HepG2 (cell line): ENCODE results near the gene KIAA0232. TPM values are rescaled to one million over a fixed set of nuclear protein-coding genes. Genes with fewer than 3 reads are reported as not detected.

Experiments
- GMEB1 ChIP-seq: sonication (generic); formaldehyde crosslinking; IDR thresholded peaks from 2 replicates; pipeline ENCODE4 v1.5.1; 2020; ENCODE audit warnings: missing genetic modification reagents, mild to moderate bottlenecking, borderline replicate concordance
- HNRNPUL1 ChIP-seq: fragments of 200-400 bp; formaldehyde crosslinking; IDR thresholded peaks from 2 replicates; pipeline ENCODE4 v1.6.1; 2017; ENCODE audit warnings: low read depth, mild to moderate bottlenecking, low read length, moderate library complexity
- KMT2B ChIP-seq: IDR thresholded peaks from 2 replicates; pipeline ENCODE4 v1.6.1; 2016; ENCODE audit warnings: missing genetic modification reagents, missing compliant biosample characterization
- SNAPC5 ChIP-seq: sonication (generic); formaldehyde crosslinking; IDR thresholded peaks from 2 replicates; pipeline ENCODE4 v1.8.1; 2023; ENCODE audit warnings: mild to moderate bottlenecking, missing genetic modification reagents, borderline replicate concordance
- SP5 ChIP-seq: IDR thresholded peaks from 2 replicates; pipeline ENCODE4 v1.6.1; 2016; ENCODE audit warnings: low read depth, borderline replicate concordance
- TBX3 ChIP-seq: fragments of 450-650 bp; IDR thresholded peaks from 2 replicates; pipeline ENCODE4 v1.6.1; 2017; ENCODE audit warnings: antibody characterized with exemption, mild to moderate bottlenecking, inconsistent platforms, borderline replicate concordance
- TFE3 ChIP-seq: IDR thresholded peaks from 2 replicates; pipeline ENCODE4 v1.6.1; 2016
- TP53 ChIP-seq: sonication (generic); formaldehyde crosslinking; conservative IDR thresholded peaks from 2 replicates; pipeline ENCODE4 v1.4.0; 2020; ENCODE audit warnings: missing genetic modification reagents
- XRCC5 ChIP-seq: fragments of 200-400 bp; formaldehyde crosslinking; optimal IDR thresholded peaks from 2 replicates; pipeline ENCODE3; 2017; ENCODE audit warnings: mild to moderate bottlenecking, low read length
- ZBTB44 ChIP-seq: sonication (generic); formaldehyde crosslinking; IDR thresholded peaks from 2 replicates; pipeline ENCODE4 v1.4.0; 2020; ENCODE audit warnings: missing genetic modification reagents
- ZGPAT ChIP-seq: IDR thresholded peaks from 2 replicates; pipeline ENCODE4 v1.6.1; 2016; ENCODE audit warnings: mild to moderate bottlenecking
- ZMAT5 ChIP-seq: sonication (generic); formaldehyde crosslinking; IDR thresholded peaks from 2 replicates; pipeline ENCODE4 v1.5.0; 2020; ENCODE audit warnings: mild to moderate bottlenecking, low read depth, missing genetic modification reagents, borderline replicate concordance
- ZNF160 ChIP-seq: sonication (generic); formaldehyde crosslinking; IDR thresholded peaks from 2 replicates; pipeline ENCODE4 v1.8.0; 2022; ENCODE audit warnings: mild to moderate bottlenecking, inconsistent platforms, missing genetic modification reagents
- ZNF281 ChIP-seq: sonication (generic); formaldehyde crosslinking; IDR thresholded peaks from 2 replicates; pipeline ENCODE4 v1.4.0; 2020; ENCODE audit warnings: missing genetic modification reagents, borderline replicate concordance
- ZNF337 ChIP-seq: sonication (generic); formaldehyde crosslinking; IDR thresholded peaks from 2 replicates; pipeline ENCODE4 v1.5.1; 2020; ENCODE audit warnings: missing genetic modification reagents, low read depth, mild to moderate bottlenecking, borderline replicate concordance
- ZNF343 ChIP-seq: sonication (generic); formaldehyde crosslinking; IDR thresholded peaks from 2 replicates; pipeline ENCODE4 v1.4.0; 2020; ENCODE audit warnings: mild to moderate bottlenecking, missing genetic modification reagents
- ZNF781 ChIP-seq: sonication (generic); formaldehyde crosslinking; IDR thresholded peaks from 2 replicates; pipeline ENCODE4 v1.5.1; 2020; ENCODE audit warnings: borderline replicate concordance, mild to moderate bottlenecking, missing genetic modification reagents; ENCODE audit errors: not compliant biosample characterization
- ZSCAN25 ChIP-seq: sonication (generic); formaldehyde crosslinking; IDR thresholded peaks from 2 replicates; pipeline ENCODE4 v1.8.0; 2022; ENCODE audit warnings: mild to moderate bottlenecking, missing genetic modification reagents
- polyA plus RNA-seq, 8 experiments: library from polyadenylated mRNA; depleted of rRNA in 3 of 8; stranded (reverse) in 7 of 8; unstranded in 1 of 8; fragments of >200 nt; fragmentation: Illumina TruSeq in 4 of 8; extraction: Trizol in 4 of 8; gene quantifications; 2 replicates each; pipeline versions ENCODE4 v1.2.1 to v1.2.3, GENCODE V29; 2011 to 2016; ENCODE audit warnings: low read depth in 4 of 8, missing spikeins in 1 of 8, mixed read lengths in 1 of 8; ENCODE audit not compliant: insufficient read depth in 1 of 8
- total RNA-seq, 5 experiments: library from RNA; depleted of rRNA; stranded (reverse); fragments of >200 nt; fragmentation: Illumina TruSeq; extraction: Trizol; gene quantifications; 2 replicates each; pipeline ENCODE4 v1.2.3, GENCODE V29; 2016; ENCODE audit warnings: low read depth in 1 of 5

The KIAA0232 gene
- total and polyA plus RNA-seq, 2 of the 13 experiments (the other 11 are each of a cell fraction or from before 2014, with no cell fraction given) = 7.8 to 17.1 TPM

- TF ChIP-seq GMEB1 (CRISPR knock-in tag) (no peak), ZGPAT (CRISPR knock-in tag) (no peak; the same call in 1 of the 2 replicates), XRCC5 (no peak), SNAPC5 (CRISPR knock-in tag) (no peak), ZNF337 (CRISPR knock-in tag) (no peak), HNRNPUL1 (no peak), ZNF281 (no peak), SP5 (no peak), ZNF160 (CRISPR knock-in tag) (no peak; the same call in 1 of the 2 replicates), ZNF343 (CRISPR knock-in tag) (peak; percentile 68; the same call in 1 of the 2 replicates), TBX3 (no peak), TFE3 (no peak), ZMAT5 (no peak), ZNF781 (no peak), ZBTB44 (CRISPR knock-in tag) (no peak), KMT2B (CRISPR knock-in tag) (no peak), ZSCAN25 (CRISPR knock-in tag) (no peak), TP53 (CRISPR knock-in tag) (no peak)
Observed at GRCh38 chr4:6910340-6910959, 127.9 kb downstream of the KIAA0232 start (continued).
